HG03196 (cell line): ENCODE data around the gene SPDYE17.
"Not testable (repeated sequence)": the region's sequence is repeated elsewhere in the genome, so short reads cannot be mapped to it uniquely, and the experiment has no call there.

Source experiments
- ATAC-seq: cut with Tn5 transposase; IDR thresholded peaks from one replicate; pipeline ENCODE4 v1.9.1; 2021; ENCODE audit not compliant: unreplicated experiment

Gene SPDYE17

DNA sequence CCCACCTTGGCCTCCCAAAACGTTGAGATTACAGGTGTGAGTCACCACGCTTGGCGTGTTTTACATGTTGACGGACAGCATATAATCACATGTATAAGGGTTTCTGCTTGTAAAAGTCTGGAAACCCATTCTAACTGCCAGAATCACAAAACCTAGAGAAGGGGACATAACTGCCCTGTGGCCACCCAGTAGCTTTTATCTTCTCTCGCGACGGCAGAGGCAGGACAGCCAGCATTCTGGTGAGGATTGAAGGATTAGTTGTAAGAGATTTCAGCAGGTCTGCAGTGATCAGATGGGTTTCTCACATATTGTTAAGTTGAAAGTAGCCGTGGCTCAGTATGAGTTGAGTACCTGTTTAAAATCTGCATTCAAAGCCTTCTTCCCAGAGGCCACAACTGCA lies 59.8 kb downstream of the SPDYE17 start:
- ATAC-seq, result not testable (repeated sequence)
